GM18505 (cell line): ENCODE measurements around the gene VPREB1.
"Not testable (repeated sequence)": the region's sequence is repeated elsewhere in the genome, so short reads cannot be mapped to it uniquely, and the experiment has no call there.

ENCODE experiments used
- ATAC-seq: cut with Tn5 transposase; IDR thresholded peaks from one replicate; pipeline ENCODE4 v1.9.1; 2021; ENCODE audit not compliant: unreplicated experiment

Gene VPREB1

GRCh38 chr22:22289666-22290065 lies 45.1 kb downstream of the VPREB1 start:
- ATAC-seq: not testable (repeated sequence)

- ATAC-seq: not testable (repeated sequence)
Measured at GRCh38 chr22:22291129-22291806, 46.7 kb downstream of the VPREB1 start.

GRCh38 chr22:22292656-22293055 lies 48.1 kb downstream of the VPREB1 start:
- not testable (repeated sequence) for ATAC-seq

GRCh38 chr22:22293436-22293835 lies 48.9 kb downstream of the VPREB1 start:
- ATAC-seq: not testable (repeated sequence)

- ATAC-seq: not testable (repeated sequence)
Measured at GRCh38 chr22:22294641-22295040, 50.1 kb downstream of the VPREB1 start.
